Measurements from ENCODE around the gene DHX16.
A peak's percentile ranks its signal among the peaks of the same experiment; 100 is the strongest.

DHX16 gene

GRCh38 chr6:30626484-30627366, 46.1 kb downstream of the DHX16 start, which contains the start of gene ATAT1:
Gene ATAT1 (plus strand): TSS chr6:30626874.
- DNase-seq, result peak; percentile 83

- DNase-seq, result no peak
These were observed 47.3 kb downstream of the DHX16 start for GRCh38 chr6:30625511-30625910.

GRCh38 chr6:30619561-30619960, 53.2 kb downstream of the DHX16 start:
- DNase-seq, result no peak

GRCh38 chr6:30618270-30618797, 54.5 kb downstream of the DHX16 start:
- DNase-seq, result no peak

- peak; percentile 95 for DNase-seq
These were observed 55.1 kb downstream of the DHX16 start, which contains the start of gene MRPS18B for GRCh38 chr6:30617565-30618269. Gene MRPS18B (plus strand): TSS chr6:30617840. CDS start chr6:30617866, 26 bp downstream.

GRCh38 chr6:30616811-30617564, 55.8 kb downstream of the DHX16 start, which contains the start of gene PPP1R10:
Gene PPP1R10 (minus strand): TSS chr6:30617243. CDS start chr6:30609944, 7,299 bp downstream.
- peak; percentile 100 for DNase-seq

- DNase-seq, result peak; percentile 38
These were observed 56.6 kb downstream of the DHX16 start for GRCh38 chr6:30615958-30616810.

GRCh38 chr6:30615219-30615957, 57.4 kb downstream of the DHX16 start:
- peak; percentile 83 for DNase-seq

- DNase-seq, result peak; percentile 98
These were observed 58.0 kb downstream of the DHX16 start for GRCh38 chr6:30614843-30615218.

GRCh38 chr6:30614044-30614842, 58.6 kb downstream of the DHX16 start:
- DNase-seq, result no peak

- no peak for DNase-seq
These were observed 59.4 kb downstream of the DHX16 start for GRCh38 chr6:30613251-30614043.

- no peak for DNase-seq
These were observed 60.0 kb downstream of the DHX16 start for GRCh38 chr6:30612687-30613248.

- DNase-seq, result no peak
These were observed 60.6 kb downstream of the DHX16 start for GRCh38 chr6:30612213-30612612.

GRCh38 chr6:30611856-30612194, 61.0 kb downstream of the DHX16 start:
- DNase-seq, result no peak

GRCh38 chr6:30611150-30611855, 61.5 kb downstream of the DHX16 start:
- no peak for DNase-seq

- DNase-seq, result no peak
These were observed 62.7 kb downstream of the DHX16 start for GRCh38 chr6:30610065-30610464.

- DNase-seq, result no peak
These were observed 68.8 kb downstream of the DHX16 start for GRCh38 chr6:30603961-30604360.
